Ramos (cell line): Measurements from ENCODE around the gene ISG20.
"Not testable (repeated sequence)": the region's sequence is repeated elsewhere in the genome, so short reads cannot be mapped to it uniquely, and the experiment has no call there.

Experiments used
- in situ Hi-C: fragments of 300-500 bp; cut with MboI; formaldehyde crosslinking; loops from one replicate; pipeline ENCODE4 v1.14.3; 2022; ENCODE audit warnings: low sequenced_read_pairs; ENCODE audit not compliant: unreplicated experiment

The ISG20 gene

GRCh38 chr15:88632797-88633196, 6.0 kb upstream of the ISG20 start:
- in situ Hi-C loops, result not testable (repeated sequence)

DNA sequence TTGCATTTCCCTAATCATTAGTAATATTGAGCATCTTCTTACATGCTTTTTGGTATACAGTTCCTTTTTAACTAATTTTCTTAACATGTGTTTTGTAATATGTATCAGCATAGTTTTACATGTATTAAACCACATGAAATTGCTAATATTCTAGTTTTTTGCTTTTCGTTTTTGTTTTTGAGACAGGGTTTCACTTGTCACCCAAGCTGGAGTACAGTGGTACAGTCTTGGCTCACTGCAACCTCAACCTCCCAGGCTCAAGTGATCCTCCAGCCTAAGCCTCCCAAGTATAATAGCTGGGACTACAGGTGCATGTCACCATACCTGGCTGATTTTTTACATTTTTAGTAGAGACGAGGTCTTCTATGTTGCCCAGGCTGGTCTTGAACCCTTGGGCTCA, 4.4 kb upstream of the ISG20 start:
- in situ Hi-C loops, result no loop called here

GRCh38 chr15:88635318-88635717, 3.5 kb upstream of the ISG20 start:
- in situ Hi-C loops, result no loop called here

DNA sequence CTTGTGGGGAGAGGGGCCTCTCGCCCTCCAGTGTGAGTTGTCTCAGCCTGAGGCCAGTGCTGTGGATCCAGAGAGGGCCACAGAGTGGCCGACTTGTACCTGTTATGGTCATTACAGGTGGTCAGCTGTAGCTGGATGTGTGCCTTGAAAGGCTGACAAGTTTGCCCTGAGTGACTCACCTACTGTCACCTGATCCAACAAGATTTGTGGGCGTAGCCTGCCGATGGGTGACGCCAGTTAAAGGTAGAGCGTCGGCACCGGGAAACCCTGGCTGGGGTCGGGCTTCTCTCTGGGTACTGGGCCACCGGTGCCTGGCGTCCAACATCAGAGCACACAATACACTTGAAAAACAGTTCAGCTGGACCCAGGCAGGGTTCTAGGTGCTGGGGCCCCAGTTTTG, 2.8 kb upstream of the ISG20 start:
- in situ Hi-C loops, result no loop called here

GRCh38 chr15:88636654-88637053, 2.2 kb upstream of the ISG20 start:
- in situ Hi-C loops, result no loop called here

- in situ Hi-C loops, result no loop called here
These were observed 1.4 kb upstream of the ISG20 start for GRCh38 chr15:88637436-88637835.

DNA sequence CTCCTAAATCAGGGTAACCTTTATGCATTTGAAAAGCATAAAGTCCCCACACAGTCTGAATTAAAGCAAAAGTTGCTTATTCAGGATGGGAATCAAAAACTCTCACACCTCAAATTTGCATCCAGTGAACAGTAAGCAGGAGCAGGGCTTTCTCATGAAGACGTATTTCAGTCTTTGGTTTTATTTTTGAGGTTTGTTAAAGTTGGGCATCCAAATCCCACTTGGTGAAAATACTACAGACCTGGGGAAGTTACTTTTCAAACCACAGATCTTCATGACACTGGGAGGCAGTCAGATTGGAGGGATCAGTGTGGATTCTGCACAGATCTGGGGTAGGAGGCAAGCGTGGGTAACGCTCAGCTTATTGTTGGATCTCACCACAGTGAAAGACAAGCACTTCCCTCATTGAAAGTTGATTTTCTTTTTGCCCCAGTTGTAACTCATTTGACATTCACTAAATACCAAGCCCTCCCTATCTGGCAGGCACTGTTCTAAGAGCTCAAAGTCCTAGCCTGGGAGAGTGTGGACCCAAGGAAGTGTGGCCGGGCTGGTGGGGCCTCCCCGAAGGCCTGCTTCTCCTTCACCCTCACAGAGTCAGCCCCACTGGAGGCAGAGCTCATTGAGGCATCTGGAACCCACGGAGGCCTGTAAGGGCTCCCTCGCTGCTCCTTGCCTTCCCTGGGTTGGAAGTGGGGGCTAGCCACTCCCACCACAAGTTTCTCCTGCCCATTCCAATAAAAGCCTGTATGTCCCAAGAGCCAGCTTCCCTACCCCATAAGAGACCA, 783 bp upstream of the ISG20 start:
- in situ Hi-C loops, result no loop called here

GRCh38 chr15:88641959-88642452, 3.2 kb downstream of the ISG20 start:
- in situ Hi-C loops, result no loop called here

GRCh38 chr15:88642514-88642913, 3.7 kb downstream of the ISG20 start:
- in situ Hi-C loops, result not testable (repeated sequence)

- in situ Hi-C loops, result no loop called here
These were observed 5.9 kb downstream of the ISG20 start for GRCh38 chr15:88644741-88645140.

- in situ Hi-C loops, result no loop called here
These were observed 6.6 kb downstream of the ISG20 start for GRCh38 chr15:88645171-88646087.

GRCh38 chr15:88646088-88646405, 7.2 kb downstream of the ISG20 start:
- in situ Hi-C loops, result no loop called here

DNA sequence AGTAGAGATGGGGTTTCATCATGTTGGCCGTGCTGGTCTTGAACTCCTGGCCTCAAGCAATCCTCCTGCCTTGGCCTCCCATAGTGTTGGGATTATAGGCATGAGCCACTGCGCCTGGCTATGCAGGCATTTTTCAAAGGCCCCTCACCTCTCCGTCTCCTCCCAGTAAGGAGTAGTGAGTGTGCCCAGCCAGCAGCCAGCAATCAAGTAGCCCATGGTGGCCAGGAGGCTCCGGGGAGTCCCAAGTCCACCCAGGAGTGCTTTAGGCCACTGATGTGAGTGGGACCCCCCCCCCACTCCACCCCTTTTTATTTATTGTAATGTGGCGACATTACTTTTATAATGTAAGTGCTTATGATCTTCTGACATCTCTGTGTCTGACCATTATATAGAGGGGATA, 8.1 kb downstream of the ISG20 start:
- in situ Hi-C loops, result no loop called here

- in situ Hi-C loops, result no loop called here
These were observed 8.7 kb downstream of the ISG20 start for GRCh38 chr15:88647351-88648105.

- in situ Hi-C loops, result no loop called here
These were observed 9.8 kb downstream of the ISG20 start for GRCh38 chr15:88648357-88649214.

DNA sequence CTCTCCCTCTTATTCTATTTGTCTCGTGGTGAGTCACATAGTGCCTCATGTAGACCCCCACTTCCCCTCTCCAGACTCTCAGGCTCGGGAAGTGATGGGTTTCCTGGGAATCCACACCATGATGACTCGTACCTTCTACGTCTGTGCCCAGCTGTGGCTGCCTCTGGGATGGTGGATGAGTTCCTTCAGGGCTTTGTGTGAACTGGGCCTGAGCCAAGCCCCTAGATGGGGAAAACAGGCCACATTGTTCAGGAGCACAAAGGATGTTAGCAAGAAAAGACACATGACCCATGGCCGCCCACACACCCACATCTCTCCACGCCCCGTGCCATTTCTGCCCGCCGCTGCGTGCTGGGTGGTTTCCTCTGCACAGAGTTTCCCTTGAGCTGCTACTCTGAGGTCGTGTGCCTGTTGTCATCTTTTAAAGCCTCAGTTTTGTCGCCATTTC, 10.5 kb downstream of the ISG20 start:
- in situ Hi-C loops, result no loop called here

DNA sequence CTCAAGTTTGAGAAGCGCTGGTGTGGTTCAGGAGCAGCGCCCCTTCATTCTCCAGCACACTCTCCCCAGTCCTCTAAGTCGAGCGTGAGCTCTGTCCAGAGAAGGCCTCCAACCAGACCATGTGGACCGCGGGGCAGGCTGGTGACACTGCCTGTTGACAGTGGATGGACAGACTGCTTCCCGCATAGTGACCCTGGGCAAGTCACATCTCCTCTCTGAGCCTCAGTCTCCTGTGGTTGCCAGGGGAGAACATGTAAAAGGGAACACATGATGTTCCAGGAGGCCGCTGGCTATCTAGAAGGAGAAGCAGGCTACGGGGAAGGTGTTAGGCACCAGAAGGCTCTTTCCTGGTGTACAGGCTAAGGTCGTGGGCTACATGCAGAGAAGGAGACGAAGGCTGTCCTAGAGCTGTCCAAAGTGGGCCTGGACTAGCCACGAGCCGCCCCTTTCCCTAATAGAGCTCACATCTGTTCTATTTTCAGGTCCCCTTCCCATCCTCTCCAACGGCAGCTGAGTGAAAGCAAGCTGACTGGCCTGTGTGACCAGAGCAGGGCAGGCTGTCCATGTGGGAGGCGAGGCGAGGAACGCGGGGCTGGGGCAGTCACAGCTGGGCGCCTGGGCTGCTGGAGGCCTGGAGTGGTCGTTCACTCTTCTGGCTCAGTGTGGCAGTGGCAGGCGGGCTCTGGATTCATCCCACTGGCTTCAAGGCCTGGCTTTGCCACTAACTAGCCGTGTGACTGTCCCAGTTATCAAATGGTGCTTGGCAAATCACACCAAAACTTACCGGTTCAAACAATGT, 11.1 kb downstream of the ISG20 start:
- in situ Hi-C loops, result no loop called here

GRCh38 chr15:88650556-88650955, 11.7 kb downstream of the ISG20 start:
- in situ Hi-C loops, result no loop called here
